ENCODE results near the gene EMSY. TPM values are rescaled to one million over a fixed set of nuclear protein-coding genes. Genes with fewer than 3 reads are reported as not detected.

Gene EMSY
- total RNA-seq, 4 donors from 2014 or later, result 13.2 to 43.4 (median 29.0) TPM

DNA sequence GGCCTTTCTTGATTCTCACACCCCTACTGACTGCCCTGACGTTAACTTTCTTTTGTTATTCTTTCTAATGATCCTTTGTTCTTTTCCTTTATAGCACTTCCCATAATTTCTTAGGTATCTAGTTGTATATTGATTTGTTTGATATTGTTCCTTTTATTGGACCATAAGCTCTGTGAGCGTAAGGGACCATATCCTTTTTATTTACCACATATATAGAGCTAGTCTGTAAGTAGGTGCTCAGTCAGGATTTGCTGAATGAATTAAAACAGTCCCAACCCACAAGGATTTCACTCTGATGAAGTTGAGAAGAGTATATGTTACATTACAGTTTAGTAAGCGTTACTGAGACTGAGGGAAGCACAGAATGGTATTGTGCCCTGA lies 68.8 kb downstream of the EMSY start:
- Histone ChIP-seq H3K9me3 (no peaks in the 10 kb centered on the region), H3K4me1 (no peaks in the 10 kb centered on the region), H3K36me3 (no peaks in the 10 kb centered on the region), H3K27ac (no peak overlapping the region), H3K4me3 (no peak overlapping the region), H3K27me3 (no peaks in the 10 kb centered on the region)
- TF ChIP-seq, protein P1, sequence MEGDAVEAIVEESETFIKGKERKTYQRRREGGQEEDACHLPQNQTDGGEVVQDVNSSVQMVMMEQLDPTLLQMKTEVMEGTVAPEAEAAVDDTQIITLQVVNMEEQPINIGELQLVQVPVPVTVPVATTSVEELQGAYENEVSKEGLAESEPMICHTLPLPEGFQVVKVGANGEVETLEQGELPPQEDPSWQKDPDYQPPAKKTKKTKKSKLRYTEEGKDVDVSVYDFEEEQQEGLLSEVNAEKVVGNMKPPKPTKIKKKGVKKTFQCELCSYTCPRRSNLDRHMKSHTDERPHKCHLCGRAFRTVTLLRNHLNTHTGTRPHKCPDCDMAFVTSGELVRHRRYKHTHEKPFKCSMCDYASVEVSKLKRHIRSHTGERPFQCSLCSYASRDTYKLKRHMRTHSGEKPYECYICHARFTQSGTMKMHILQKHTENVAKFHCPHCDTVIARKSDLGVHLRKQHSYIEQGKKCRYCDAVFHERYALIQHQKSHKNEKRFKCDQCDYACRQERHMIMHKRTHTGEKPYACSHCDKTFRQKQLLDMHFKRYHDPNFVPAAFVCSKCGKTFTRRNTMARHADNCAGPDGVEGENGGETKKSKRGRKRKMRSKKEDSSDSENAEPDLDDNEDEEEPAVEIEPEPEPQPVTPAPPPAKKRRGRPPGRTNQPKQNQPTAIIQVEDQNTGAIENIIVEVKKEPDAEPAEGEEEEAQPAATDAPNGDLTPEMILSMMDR (IDR thresholded peaks at IDR 0.05), result no peak
- no peak for TF ChIP-seq POLR2A (IDR thresholded peaks at IDR 0.05)
- no peak for DNase-seq
- intact Hi-C loops (cut with DNase I; ENCODE audit: low total_unique reads), result no loop called here

DNA sequence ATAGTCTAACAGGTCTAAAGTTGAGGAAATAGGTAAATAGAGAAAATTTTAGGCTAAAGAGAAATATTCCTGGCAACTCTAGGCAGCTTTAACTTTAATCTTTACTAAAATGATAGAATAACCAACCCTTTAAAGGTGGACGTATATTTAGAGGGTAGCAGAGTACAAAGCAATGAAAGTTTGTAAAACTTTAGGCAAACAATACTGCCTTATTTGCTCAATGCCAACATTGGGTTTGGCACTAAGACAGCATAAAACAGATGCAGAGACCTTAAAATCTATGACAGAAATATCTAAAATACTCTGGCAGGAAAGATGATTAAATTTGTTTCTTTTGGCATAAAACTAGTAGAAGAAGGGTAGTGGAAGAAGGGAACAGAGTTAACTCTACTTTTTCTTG lies 70.7 kb downstream of the EMSY start:
- DNase-seq, result no peak
- Histone ChIP-seq H3K4me3 (no peak overlapping the region), H3K27me3 (no peaks in the 10 kb centered on the region), H3K4me1 (no peaks in the 10 kb centered on the region), H3K36me3 (no peaks in the 10 kb centered on the region), H3K27ac (no peak overlapping the region), H3K9me3 (no peaks in the 10 kb centered on the region)
- no peak for TF ChIP-seq POLR2A (IDR thresholded peaks at IDR 0.05)
- TF ChIP-seq, protein P1 (IDR thresholded peaks at IDR 0.05), result no peak
- intact Hi-C loops (cut with DNase I; ENCODE audit: low total_unique reads), result no loop called here

DNA sequence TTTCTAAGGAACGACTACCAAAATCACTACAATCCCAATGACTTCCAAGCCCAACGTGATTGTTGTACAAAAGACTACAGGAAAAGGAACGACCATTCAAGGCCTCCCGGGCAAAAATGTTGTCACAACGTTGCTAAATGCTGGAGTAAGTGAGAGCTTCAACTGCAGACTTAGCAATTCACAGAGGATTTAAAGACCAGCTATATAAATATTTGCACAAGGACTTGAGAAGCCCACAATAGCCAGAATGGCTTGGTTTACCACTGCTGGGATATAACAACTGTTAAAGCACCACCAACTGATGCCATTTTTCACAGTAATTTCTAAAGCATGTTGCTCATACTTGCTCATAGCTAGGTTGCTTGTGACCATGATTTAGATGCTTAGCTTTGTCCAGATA lies 78.3 kb downstream of the EMSY start:
- no peaks in the 10 kb centered on the region for H3K4me1 ChIP-seq
- H3K27ac ChIP-seq, result no peak overlapping the region
- no peaks in the 10 kb centered on the region for H3K9me3 ChIP-seq
- intact Hi-C loops (cut with DNase I; ENCODE audit: low total_unique reads), result no loop called here
- H3K4me3 ChIP-seq, result no peak overlapping the region
- no peak for DNase-seq
- no peaks in the 10 kb centered on the region for H3K36me3 ChIP-seq
- no peak for TF ChIP-seq POLR2A (IDR thresholded peaks at IDR 0.05)
- TF ChIP-seq, protein P1 (IDR thresholded peaks at IDR 0.05), result no peak
- H3K27me3 ChIP-seq, result no peaks in the 10 kb centered on the region

DNA sequence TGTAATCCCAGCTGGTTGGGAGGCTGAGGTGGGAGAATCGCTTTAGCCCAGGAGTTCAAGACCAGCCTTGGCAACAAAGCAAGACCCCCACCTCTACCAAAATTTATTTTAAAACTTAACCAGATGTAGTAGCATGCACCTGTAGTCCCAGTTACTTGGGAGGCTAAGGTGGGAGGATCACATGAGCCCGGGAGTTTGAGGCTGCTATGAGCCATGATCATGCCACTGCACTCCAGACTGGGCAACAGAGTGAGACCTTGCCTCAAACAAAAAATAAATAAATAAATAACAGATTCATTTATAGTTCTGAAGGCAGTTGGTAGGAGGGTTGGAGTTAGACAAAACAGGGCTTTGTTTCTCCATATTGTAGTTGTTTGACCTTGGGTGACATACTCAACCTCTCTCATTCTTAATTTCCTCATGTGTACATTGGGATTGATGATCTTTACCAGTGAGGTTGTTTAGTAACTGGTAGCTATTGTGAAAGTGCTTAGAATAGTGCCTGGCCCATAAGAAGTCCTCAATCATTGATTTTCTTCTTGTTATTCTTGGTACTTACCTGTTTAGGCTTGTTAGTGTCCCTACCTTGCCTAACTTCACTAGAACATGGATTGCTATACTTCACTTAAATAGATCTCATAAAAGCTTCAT lies 79.1 kb downstream of the EMSY start:
- Histone ChIP-seq H3K9me3 (no peaks in the 10 kb centered on the region), H3K36me3 (no peaks in the 10 kb centered on the region), H3K4me3 (no peak overlapping the region), H3K27me3 (no peaks in the 10 kb centered on the region), H3K4me1 (no peaks in the 10 kb centered on the region), H3K27ac (no peak overlapping the region)
- intact Hi-C loops (cut with DNase I; ENCODE audit: low total_unique reads), result no loop called here
- TF ChIP-seq POLR2A (IDR thresholded peaks at IDR 0.05), result no peak
- TF ChIP-seq, protein P1 (IDR thresholded peaks at IDR 0.05), result no peak
- DNase-seq, result no peak

DNA sequence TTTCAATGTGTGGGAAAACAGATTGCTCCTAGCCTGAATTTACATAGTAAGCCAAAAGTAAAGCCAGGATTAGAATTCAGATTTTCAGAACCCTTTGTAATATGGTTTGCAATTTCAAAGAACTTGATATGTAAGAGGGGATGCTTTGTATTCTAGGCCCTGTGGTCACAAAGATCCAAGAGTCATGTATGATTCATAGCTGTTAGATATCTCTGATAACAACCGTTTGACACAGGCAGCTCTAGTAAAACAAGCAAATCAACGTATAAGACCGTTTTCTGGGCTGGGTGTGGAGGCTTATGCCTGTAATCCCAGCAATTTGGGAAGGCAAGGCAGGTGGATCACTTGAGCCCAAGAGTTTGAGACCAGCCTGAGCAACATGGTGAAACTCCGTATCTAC lies 79.6 kb downstream of the EMSY start:
- TF ChIP-seq POLR2A (IDR thresholded peaks at IDR 0.05), result no peak
- TF ChIP-seq, protein P1 (IDR thresholded peaks at IDR 0.05), result no peak
- Histone ChIP-seq H3K27ac (no peak overlapping the region), H3K4me3 (no peak overlapping the region), H3K9me3 (no peaks in the 10 kb centered on the region), H3K27me3 (no peaks in the 10 kb centered on the region), H3K36me3 (no peaks in the 10 kb centered on the region), H3K4me1 (no peaks in the 10 kb centered on the region)
- intact Hi-C loops (cut with DNase I; ENCODE audit: low total_unique reads), result no loop called here
- no peak for DNase-seq

All from uterus (tissue), 4 donors.